Lung (tissue), 12 donors: Measurements from ENCODE around the gene TSR1. TPM values are rescaled to one million over a fixed set of nuclear protein-coding genes. Genes with fewer than 3 reads are reported as not detected.

Source experiments
- ATAC-seq: fragments of 200-7000 bp; cut with Tn5 transposase; one replicate; pipeline ENCODE4 v1.9.1; 2020; ENCODE audit warnings: moderate number of reproducible peaks; ENCODE audit not compliant: insufficient read depth, low FRiP score
- DNase-seq, 3 donors: peaks; one replicate each; pipeline ENCODE4 v3.0.0-alpha.2; 2013 to 2017
- H3K27ac ChIP-seq, 2 donors: one replicate each; pipeline ENCODE4 v1.5.1; 2013; ENCODE audit warnings: mild to moderate bottlenecking in 2 of 2, moderate library complexity in 2 of 2, control low read depth in 1 of 2, inconsistent platforms in 1 of 2, low read depth in 1 of 2, low read length in 1 of 2
- H3K27me3 ChIP-seq, 3 donors: one replicate each; pipeline ENCODE4 v1.5.1; 2013; ENCODE audit warnings: low read length in 2 of 3; ENCODE audit not compliant: control insufficient read depth in 3 of 3, insufficient read depth in 3 of 3
- H3K36me3 ChIP-seq, 4 donors: one replicate each; pipeline ENCODE4 v1.5.1; 2013; ENCODE audit warnings: low read length in 4 of 4, mild to moderate bottlenecking in 1 of 4, moderate library complexity in 1 of 4; ENCODE audit not compliant: control insufficient read depth in 4 of 4, insufficient read depth in 4 of 4
- H3K4me1 ChIP-seq, 5 donors: one replicate each; pipeline ENCODE4 v1.5.1; 2013; ENCODE audit warnings: low read length in 5 of 5, mild to moderate bottlenecking in 2 of 5, moderate library complexity in 1 of 5; ENCODE audit not compliant: control insufficient read depth in 5 of 5, insufficient read depth in 5 of 5
- H3K4me3 ChIP-seq: one replicate; pipeline ENCODE4 v1.5.1; 2013; ENCODE audit warnings: mild to moderate bottlenecking, control low read depth, moderate library complexity
- H3K9ac ChIP-seq, 2 donors: one replicate each; pipeline ENCODE4 v1.5.1; 2013; ENCODE audit warnings: low read length in 2 of 2, control low read depth in 1 of 2; ENCODE audit not compliant: insufficient read depth in 1 of 2
- H3K9me3 ChIP-seq, 4 donors: one replicate each; pipeline ENCODE4 v1.5.1; 2013; ENCODE audit warnings: low read length in 3 of 4, mild to moderate bottlenecking in 1 of 4, moderate library complexity in 1 of 4; ENCODE audit not compliant: control insufficient read depth in 4 of 4, insufficient read depth in 3 of 4
- WGBS, 2 donors: extraction: QIAGEN DNeasy Blood & Tissue Kit; methylation state at CpG; one replicate each; pipeline ENCODE4 v1.1.7; 2013; 5-methylcytosine and 5-hydroxymethylcytosine counted together
- polyA plus RNA-seq, 2 donors: library from polyadenylated mRNA; stranded (reverse); fragments of 200-250 nt; gene quantifications; one replicate each; pipeline ENCODE4 v1.2.1, GENCODE V29; 2013
- total RNA-seq, 2 donors: library from RNA; depleted of rRNA in 1 of 2; stranded (reverse); fragments of >200 nt in 1 of 2; gene quantifications; one replicate each; pipeline ENCODE4 v1.2.1, GENCODE V29; 2014 to 2021
- TF ChIP-seq, protein P1 (sequence below): IDR thresholded peaks from 2 replicates; pipeline ENCODE4 v1.5.1; 2012; ENCODE audit warnings: mild to moderate bottlenecking; ENCODE audit errors: control extremely low read depth, extremely low read depth
- donor health status: control.
- donor health status: control.
- donor health status: Bipolar disorder and iron deficiency.
- donor health status: healthy.
- donor health status: DM: yes; HTN: yes; CAD: no.

TSR1 gene
- total and polyA plus RNA-seq, 4 donors: 11.8 to 24.1 (median 19.4) TPM

DNA sequence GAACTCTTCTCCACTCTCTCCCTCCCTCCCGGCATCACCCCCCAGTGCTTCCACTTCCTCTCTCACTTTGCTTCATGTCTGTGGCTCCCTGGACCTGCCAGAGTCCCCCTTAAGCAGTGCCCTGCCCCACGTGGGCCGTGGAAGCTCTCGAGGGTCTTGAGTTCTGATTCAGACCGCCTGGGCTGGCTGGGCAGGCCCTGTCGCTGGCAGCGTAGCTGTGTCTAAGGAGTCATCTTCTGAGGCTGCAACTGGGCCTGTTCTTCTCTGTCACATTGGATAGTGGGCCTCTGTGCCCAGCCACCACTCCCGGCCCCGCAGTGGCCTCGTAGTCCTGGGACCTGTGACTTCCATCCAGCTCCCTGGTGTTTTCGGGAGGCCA, 33.9 kb upstream of the TSR1 start:
- no peak for DNase-seq
- no peaks in the 10 kb centered on the region for H3K9me3 ChIP-seq
- peaks cover 0 to 52% (median 8%) of the 10 kb centered on the region in 4 donors for H3K36me3 ChIP-seq
- ATAC-seq: no peak
- peaks cover 0 to 12% (median 0%) of the 10 kb centered on the region in 5 donors for H3K4me1 ChIP-seq
- no peak overlapping the region for H3K4me3 ChIP-seq
- no peaks in the 10 kb centered on the region for H3K27me3 ChIP-seq
- no peak overlapping the region for H3K27ac ChIP-seq
- TF ChIP-seq, protein P1, sequence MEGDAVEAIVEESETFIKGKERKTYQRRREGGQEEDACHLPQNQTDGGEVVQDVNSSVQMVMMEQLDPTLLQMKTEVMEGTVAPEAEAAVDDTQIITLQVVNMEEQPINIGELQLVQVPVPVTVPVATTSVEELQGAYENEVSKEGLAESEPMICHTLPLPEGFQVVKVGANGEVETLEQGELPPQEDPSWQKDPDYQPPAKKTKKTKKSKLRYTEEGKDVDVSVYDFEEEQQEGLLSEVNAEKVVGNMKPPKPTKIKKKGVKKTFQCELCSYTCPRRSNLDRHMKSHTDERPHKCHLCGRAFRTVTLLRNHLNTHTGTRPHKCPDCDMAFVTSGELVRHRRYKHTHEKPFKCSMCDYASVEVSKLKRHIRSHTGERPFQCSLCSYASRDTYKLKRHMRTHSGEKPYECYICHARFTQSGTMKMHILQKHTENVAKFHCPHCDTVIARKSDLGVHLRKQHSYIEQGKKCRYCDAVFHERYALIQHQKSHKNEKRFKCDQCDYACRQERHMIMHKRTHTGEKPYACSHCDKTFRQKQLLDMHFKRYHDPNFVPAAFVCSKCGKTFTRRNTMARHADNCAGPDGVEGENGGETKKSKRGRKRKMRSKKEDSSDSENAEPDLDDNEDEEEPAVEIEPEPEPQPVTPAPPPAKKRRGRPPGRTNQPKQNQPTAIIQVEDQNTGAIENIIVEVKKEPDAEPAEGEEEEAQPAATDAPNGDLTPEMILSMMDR: no peak
- WGBS, 2 donors: 87 to 92% methylated on average over 11 of the region's 11 CpGs
- H3K9ac ChIP-seq: no peak overlapping the region

DNA sequence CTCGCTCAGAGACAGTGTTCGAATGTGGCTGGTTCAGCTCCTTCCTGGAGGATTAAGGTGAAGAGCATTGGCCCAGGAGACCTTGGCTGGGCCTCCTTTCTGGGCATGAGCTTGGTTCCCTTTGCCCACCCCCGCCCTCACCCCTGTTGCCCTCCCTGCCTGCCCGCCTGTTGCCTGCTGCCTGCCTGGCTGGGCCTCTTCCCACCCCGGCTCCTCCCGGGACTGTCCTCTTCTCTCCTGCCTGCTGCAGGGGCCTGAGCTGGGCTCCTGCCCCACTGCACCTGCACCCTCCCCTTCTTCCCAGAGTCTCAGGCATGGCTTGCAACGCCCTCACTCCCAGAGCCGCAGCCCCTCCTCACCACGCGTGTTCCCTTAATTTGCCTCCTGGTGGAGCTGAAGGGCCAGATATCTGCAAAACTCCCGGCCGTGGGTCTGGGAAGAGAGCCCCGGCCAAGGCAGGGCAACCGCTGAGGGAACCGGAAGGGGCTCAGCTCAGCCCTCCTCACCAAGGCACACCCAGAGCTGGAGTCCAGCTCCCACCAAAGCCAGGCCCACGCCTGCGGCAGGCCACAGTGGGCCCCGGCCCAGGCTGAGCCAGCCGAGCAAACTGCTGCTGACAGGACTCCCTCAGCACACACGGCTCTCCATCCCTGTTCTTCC, 33.4 kb upstream of the TSR1 start:
- H3K9me3 ChIP-seq: no peaks in the 10 kb centered on the region
- peaks cover 0 to 12% (median 1%) of the 10 kb centered on the region in 5 donors for H3K4me1 ChIP-seq
- H3K27ac ChIP-seq: no peak overlapping the region
- no peak overlapping the region for H3K4me3 ChIP-seq
- TF ChIP-seq, protein P1: no peak
- no peak for DNase-seq
- whole genome bisulfite sequencing, 2 donors: 60 to 79% methylated on average over 18 to 20 of the region's 20 CpGs
- ATAC-seq: no peak
- no peaks in the 10 kb centered on the region for H3K27me3 ChIP-seq
- no peak overlapping the region for H3K9ac ChIP-seq
- H3K36me3 ChIP-seq: peaks cover 0 to 53% (median 6%) of the 10 kb centered on the region in 4 donors

DNA sequence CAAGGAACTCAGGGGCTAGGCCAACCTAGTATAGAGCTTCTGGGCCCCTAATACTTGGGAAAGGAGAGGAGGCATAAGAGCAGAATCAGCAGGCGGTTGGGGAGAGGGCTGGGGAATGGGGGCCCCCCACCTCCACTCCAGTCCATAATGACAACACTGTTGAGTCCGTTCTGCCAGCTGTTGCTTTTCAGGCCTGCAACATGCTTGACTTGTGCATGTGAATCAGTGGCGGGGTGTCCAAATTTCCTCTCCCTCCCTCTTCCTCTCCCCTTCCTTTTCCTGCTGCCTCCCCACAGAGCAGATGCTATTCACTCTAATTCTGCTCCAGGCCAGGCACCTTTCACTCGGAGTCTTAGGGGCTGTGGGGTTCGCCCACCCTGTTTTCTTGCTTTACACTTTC, 32.8 kb upstream of the TSR1 start:
- WGBS, 2 donors: 42 to 70% methylated on average over 5 of the region's 5 CpGs
- Histone ChIP-seq H3K27me3 (no peaks in the 10 kb centered on the region), H3K27ac (no peak overlapping the region), H3K9me3 (no peaks in the 10 kb centered on the region), H3K4me1 (peaks cover 0 to 16% (median 3%) of the 10 kb centered on the region in 5 donors), H3K4me3 (no peak overlapping the region), H3K36me3 (peaks cover 0 to 55% (median 6%) of the 10 kb centered on the region in 4 donors), H3K9ac (no peak overlapping the region)
- ATAC-seq (no peak), DNase-seq (peak in 2 of 3 donors; percentile 30 to 64)
- TF ChIP-seq, protein P1: no peak
